ENCODE measurements around the gene VPS54.

Gene VPS54

GRCh38 chr2:63899639-63900038, 119.6 kb downstream of the VPS54 start:
- no peak for DNase-seq

DNA sequence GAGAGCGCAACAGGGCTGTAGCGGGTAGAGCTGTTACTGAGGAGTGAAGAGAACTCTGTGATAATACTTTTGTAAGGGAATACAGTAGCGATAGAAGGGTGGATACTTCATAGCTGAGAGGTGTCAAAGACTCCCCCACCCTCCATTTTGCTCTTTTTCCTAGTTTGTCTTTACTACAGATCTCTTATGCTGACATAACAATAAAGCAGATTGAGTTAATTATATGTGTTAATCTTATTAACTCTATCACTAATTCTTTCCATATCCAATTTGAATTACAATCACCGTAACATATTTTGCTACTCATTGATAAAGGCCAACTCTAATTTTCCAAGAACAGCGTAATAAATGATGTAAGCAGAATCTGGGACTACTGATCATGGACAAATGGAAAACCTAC, 120.4 kb downstream of the VPS54 start:
- DNase-seq, result no peak

GRCh38 chr2:63894167-63894566, 125.1 kb downstream of the VPS54 start:
- DNase-seq, result no peak

- no peak for DNase-seq
These were observed 126.1 kb downstream of the VPS54 start for GRCh38 chr2:63893163-63893562.

DNA sequence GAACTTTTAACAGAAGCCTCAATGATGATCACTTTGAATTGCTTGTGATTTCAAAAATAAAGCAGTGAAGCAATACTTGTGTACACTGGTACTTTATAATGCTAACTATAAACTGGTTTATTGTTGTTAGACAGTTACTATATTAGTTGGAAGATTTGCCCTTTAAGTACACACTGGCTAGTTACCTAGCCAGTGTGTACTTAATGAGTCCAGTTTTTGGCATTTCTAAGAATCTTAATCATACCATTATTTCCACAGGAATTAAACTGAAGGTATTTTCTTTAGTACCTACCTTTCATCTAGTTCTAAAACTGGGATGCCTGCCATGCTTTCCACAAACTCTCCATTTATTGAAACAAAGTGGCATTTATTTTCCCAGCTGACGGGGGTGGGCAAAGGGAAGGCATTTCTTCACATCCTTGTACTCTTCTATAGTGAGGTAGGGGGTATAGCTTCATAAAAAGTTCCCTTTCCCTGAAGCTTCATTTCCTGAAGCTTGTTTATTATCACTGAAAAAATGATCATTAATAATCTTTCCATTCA, 127.7 kb downstream of the VPS54 start:
- DNase-seq, result no peak

DNA sequence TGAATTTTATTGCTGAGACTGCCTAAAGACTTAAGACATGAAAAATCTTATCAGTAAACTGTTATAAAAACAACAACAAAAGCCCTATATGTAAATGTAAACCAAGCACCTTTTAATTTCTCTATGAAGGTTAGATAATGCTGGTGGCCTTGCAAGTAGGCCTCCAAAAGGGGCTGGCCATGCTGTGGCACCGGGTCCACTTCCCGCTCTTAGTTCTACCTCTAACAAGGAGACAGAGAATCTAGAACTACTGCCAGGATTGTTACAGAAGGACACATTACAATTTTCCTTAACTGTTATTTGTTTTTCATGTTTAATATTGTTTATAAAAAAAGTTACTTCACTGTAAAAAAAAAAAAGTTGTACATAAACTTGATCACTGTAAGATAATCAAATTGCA, 128.6 kb downstream of the VPS54 start:
- no peak for DNase-seq

DNA sequence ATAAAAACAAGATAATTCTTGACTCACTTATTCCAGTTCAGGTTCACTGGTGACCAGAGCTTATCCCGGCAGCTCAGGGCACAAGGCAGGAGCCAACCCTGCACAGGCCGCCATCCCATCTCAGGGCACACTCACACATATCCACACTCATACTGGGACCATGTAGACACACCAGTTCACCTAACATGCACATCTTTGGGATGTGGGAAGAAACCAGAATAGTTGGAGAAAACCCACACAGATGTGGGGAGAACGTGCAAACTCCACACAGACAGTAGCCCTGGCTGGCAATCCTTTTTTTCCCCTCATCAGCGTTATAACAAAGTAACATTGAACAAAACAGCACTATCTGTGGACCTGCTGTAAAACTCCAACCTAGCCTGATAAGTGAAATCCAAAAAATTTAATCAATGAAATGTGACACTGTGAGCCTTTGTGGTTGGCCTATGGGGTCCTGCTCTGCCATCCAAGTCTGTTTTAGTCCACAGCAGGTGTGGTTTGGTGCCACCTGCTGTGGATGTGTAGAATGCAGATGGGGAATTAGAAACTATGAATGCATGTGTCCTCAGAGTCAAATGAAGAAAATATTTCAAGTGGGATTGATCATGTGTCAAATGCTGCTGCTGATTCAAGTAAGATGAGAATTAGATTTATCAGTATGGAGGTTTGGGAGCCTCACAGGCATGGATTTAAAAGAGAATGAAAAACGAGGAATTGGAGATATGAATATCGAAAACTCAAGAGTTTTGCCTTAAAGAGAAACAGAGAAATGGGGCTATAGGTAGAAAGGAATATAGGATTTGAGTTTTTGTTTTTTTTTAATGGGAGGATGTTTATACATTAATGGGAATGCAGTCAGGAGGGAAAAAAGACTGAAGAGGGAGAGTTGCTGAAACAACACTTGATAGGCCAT, 130.5 kb downstream of the VPS54 start:
- no peak for DNase-seq

DNA sequence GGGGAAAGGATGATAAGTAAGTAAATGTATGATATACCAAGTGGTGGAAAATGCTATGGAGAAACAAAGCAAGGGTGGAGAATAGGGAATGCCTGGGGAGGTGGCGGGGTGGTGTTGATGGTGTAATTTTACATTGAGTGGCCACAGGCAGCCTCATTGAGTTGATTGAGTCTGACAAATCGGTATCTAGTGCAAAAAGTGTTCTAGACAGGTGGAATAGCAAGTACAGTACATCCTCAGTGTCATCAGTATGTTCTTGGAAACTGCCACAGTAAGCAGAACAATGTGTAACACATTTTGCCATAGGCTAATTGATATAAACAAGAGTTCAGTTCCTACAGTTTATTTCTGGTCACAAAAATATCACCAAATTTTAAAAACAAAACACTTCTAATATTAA, 131.2 kb downstream of the VPS54 start:
- no peak for DNase-seq

- DNase-seq, result no peak
These were observed 132.8 kb downstream of the VPS54 start for GRCh38 chr2:63886445-63886844.

GRCh38 chr2:63882395-63883105, 136.7 kb downstream of the VPS54 start:
- DNase-seq, result no peak

GRCh38 chr2:63881205-63881604, 138.0 kb downstream of the VPS54 start:
- no peak for DNase-seq

DNA sequence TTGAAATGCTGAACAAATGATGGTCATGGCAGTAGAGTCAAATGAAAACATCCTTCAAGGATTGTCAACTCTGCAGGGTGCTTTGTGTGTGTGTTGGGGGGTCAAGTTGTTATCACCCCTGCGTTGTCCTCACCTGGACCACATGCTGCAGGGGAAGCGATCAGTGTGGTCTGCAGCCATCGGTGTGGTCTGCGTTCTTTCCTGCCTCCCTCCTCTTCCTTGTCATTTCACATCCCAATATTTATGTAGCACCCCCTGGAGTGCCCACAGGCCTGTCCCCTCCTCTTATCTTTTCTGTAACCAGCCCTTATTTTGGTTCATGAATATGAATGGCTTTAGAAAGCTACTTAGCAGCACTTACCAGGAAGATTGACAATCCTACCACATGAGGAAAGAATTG, 138.6 kb downstream of the VPS54 start:
- DNase-seq, result no peak

DNA sequence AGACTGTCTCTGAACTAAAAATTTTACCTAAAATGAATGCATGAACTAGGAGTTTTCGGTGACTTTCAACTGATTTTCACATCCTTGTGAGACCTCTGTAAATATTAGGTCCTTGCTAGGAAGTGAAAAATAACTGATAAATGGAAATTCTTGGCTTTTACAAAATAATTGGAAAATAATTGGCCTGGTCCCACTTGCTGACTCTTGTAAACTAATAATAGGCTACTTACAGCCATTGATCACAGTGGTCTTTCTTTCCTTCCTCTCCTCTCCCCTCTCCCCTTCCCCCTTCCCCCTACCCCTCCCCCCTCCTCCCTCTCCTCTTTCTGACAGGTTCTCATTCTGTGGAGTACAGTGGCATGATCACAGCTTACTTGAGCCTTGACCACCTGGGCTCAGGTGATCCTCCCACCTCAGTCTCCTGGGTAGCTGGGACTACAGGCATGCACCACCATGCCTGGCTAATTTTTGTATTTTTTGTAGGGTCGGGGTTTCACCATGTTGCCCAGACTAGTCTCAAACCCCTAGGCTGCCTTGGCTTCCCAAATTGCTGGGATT, 139.3 kb downstream of the VPS54 start:
- no peak for DNase-seq

- no peak for DNase-seq
These were observed 140.7 kb downstream of the VPS54 start for GRCh38 chr2:63878486-63878885.

DNA sequence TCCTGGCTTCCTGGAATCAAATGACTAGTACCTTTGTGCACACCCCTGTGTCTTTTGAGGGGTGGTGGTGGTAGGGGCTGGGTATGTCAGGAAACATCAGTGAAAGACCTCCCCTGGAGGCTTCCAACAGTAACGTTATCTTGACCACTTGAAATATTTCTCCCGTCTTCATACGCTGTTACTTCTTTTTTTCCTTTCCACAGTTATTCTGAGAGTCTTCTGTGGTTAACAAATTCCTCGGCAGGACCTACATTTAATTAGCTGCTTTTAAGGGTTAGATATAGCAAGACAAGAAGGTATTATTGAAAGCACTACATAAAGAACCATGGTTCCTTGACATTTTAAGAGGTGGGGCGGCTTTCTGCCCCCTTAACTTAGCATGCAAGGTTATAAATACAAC, 142.9 kb downstream of the VPS54 start:
- no peak for DNase-seq

DNA sequence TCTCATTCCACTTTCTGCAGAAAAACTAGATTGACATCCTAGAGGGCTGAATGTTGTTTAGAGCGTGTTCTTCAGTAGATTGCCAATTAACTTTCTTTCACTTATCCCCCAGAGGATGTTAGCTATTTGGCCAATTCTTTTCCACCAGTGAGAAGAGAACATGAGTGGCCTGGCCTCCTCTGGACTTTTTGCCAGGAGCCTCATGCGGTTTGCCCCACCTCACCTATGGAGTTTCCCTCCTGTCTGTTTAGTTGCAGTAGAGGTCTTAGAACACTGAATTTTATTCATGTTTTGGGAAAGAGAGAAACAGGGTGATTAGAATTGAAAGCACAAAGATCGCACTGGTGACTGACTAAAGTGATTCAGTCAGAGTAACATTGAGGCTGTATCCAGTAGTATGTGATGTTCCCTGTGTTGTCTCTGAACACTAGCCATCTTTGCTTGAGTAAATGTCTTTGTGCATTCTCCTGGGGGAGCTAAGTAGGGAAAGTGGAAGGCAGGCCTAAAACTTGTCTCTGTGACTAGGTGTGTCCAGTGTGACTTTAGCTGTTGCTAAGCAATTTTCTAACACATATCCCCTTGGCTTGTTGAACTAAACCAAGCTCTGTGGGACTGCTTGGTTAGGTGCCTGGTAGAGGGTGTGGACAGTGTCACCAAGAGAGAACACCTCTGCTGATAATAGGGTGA, 143.5 kb downstream of the VPS54 start:
- no peak for DNase-seq

GRCh38 chr2:63875131-63875527, 144.1 kb downstream of the VPS54 start:
- no peak for DNase-seq

GRCh38 chr2:63874204-63875130, 144.8 kb downstream of the VPS54 start:
- DNase-seq, result no peak

- no peak for DNase-seq
These were observed 146.5 kb downstream of the VPS54 start for GRCh38 chr2:63872571-63873328.

DNA sequence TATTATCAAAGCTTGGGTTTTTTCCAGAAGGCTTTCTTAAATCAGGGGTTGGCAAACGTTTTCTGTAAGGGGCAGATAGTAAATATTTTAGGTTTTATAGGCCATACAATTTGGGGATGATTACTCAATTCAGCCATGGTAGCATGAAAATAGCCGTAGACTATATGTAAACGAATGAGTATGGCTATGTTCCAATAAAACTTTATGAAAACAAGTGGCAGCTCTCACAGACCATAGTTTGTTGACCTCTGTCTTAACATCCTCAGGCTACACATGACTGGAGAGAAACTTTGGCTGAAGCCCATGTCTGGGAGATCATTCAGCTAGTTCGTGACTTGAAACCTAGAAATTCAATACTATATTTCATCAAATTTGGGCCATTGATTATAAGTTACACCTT, 147.4 kb downstream of the VPS54 start:
- DNase-seq, result no peak

DNA sequence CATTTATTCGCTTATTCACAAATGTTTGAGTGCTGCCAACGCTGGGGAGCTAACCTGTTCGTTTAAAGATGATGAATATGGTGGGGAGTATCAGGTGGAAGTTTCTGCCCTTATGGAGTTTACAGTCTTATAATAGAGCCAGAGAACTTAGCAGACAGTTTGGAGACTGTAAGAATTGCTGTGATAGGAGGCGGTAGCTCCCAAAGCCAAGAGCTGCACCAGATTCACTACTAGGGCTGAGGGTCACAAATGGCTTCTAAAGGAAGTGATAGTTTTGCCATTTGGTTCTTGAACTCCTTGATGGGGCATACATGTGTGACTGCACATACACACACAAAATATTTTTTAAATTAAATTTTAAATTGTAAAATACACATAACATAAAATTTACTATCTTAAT, 148.5 kb downstream of the VPS54 start:
- no peak for DNase-seq

All from NCI-H226 (cell line).